Embryonic facial prominence (tissue), 1 donor: ENCODE data around the gene BCR.

Experiments used
- DNase-seq: peaks from one replicate; pipeline ENCODE4 v3.0.0-alpha.2; 2016; ENCODE audit errors: extremely low spot score

Gene BCR

DNA sequence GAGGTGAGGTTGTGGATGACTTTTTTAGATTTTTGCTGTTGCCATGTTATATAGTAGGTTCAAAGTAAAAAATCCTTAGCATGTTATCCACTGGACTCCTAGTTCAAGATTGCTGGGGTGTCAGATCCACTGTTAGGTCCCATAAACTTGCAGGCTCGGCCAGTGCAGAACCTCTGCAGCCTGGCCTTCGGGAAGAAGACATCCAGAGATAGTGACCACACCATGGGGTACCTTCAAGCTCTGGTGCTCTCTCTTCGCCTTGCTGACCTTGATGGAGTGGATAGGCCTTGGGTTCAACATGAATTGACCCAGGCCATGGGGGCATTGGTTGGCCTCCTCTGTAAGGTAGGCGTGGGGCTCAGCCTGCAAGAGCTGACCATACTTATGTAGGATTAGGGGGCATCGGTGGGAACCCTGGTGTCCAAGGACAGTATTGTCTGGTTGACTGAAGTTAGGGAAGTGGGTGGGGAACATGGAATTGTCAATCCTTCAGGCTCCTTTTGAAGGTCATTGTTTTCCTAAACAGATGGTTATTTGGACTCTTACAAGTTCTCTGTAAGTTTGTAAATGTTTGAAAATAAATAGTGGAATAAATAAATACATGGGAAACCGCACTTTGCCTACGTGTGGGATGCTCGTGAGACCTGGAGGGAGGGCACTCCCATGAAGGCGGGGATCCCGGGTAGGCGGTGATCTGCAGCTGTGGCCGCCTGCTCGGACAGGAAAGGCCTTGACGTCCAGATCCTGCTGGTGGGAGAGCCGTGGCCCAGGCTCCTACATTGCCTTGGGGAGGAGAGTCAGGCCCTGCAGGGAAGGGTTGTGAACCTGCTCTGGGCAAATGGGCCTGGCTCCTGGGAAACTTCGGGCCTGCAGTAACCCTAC, 37.1 kb downstream of the BCR start:
- DNase-seq = no peak

DNA sequence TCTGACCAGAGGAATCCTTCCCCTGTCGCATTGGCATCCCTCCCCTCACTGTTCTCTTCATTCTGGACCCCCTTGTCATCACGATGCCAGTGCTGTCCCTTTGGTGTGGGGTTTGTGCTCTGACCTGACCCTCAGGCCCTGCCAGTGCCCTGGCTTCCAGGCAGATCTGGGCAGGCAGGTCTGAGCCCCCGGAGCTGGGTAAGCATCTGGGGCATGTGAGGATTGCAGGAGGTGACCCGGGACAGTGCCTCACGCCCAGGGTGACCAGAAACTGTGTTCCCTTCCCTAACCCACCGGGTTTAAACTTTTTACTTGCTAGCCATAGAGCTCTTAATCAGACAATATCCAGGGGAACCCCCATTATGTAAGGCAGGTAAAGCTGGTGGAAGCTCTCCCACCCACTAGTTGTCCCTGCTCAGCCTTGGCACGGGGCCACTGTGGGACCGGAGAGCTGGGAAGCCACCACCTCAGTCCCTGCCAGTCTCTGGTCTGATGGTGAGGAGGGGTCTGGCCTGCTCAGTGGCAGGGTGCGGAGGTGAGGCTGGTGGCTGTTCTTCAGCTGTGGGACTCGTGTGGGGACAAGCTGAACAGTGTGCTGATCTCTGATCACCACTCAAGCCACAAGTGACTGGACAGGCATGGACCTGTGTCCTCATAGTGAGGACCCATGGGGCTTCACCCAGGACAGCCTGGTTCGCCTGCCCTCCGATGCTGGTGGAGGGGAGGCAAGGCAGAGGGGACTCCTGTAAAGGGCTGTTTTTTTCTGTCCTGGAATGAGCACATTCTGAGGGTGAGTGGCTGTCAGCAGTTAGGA, 38.0 kb downstream of the BCR start:
- no peak for DNase-seq

DNA sequence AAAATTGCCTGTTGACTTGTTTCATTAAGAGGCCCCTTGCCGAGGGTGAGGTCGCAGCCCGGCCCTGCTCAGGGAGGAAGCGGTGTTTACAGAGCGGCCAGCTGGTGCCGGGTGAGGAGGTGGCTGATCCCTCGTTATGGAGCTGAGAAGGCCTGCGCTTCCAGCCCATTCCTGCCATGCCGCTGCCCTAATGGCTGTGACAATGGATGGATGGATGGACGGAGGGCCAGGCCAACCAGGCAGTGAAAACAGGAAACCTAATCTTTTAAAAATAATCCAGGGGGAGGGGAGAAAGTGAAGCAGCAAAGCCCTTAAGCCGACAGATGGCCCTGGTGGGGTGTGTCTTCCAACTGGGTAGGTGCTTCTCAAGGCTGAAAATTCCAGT, 38.5 kb downstream of the BCR start:
- no peak for DNase-seq

DNA sequence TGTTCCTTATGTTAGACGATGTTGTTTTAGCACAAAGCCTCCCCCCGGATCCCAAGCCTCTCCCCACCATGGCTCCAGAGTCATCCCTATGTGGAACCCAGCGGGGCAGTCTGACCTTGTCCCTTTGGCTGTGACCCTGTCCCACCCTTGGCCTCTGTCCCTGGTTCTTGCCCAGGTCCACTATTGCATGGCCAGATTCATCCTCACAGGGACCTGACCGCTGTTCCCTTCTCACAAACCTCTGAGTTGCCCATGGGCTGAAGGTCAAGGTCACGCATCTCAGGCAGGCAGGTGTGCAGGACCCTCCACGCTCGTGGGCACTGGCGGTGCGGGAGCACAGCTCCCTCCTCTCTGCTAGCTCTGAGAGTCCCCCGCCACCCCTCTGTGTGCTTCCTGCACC, 39.0 kb downstream of the BCR start:
- no peak for DNase-seq

DNA sequence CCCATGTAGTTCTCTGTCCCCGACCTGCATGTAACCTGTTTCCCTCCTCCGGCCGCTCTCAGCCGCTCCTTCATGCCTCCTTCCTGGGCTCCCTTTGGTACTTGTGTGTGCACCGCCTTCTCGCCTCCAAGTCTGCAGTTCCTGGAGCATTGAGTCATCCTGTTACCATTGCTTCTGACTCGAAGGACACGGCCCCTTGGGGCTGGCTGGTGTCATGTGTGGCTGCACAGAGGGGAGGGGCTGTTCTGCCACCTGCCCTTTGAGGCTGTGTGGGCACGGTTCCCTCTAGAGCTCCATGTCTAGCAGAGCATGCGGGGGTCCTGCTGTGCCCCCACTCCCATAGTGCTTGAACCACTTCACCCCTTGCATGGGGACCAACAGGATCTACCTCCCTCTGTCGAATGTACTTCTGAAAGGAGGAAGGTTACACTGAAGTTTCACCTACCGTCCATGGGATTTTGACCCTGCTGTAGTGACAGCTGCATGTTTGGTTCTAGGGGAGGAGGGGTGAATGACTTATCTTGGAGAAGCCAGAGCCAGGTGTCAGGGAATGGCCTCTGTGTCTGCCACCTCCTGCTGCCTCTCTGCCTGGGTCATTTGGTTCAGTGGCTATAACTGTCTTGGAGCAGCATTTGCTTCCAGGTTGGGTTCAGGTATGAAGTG, 39.6 kb downstream of the BCR start:
- DNase-seq = no peak

DNA sequence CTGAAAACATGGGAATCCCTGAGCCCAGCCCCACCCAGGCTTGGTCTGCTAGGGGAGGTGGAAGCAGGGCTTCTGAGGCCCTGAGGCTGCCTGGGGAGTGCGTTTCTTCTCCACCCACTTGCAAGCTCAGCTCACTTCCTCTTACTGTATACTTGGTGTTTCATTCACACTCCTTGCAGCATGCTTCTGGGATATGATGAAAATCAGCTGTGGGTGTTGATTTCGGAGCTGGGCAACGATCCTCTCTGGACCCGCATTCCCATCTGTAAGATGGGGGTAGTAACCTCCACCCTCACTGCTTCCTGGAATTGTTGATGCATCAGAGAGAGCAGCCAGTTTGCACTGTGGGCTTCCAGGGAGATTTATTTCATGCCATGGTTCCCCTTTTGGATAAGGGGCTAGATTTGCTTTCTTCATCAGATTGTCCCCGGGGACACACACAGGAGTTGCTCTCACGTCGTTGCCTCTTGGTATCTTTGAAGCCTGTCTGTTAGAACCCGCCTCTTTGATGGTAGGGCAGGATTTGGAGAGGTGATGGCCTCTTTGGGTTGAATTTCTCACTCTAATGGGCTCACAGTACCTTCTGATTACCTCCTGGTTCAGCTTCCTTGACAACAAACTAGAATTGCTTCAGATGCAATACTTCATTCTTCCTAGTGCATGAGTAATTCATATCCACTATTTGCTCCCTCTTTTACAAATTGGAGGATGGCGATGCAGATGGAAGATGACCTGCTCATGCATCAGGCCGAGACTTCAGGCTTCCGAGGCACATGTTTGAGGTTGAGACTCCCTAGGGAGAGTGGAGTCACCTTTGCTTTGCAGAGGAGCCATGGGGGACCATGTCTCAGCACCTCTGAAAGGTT, 40.4 kb downstream of the BCR start:
- DNase-seq = no peak

DNA sequence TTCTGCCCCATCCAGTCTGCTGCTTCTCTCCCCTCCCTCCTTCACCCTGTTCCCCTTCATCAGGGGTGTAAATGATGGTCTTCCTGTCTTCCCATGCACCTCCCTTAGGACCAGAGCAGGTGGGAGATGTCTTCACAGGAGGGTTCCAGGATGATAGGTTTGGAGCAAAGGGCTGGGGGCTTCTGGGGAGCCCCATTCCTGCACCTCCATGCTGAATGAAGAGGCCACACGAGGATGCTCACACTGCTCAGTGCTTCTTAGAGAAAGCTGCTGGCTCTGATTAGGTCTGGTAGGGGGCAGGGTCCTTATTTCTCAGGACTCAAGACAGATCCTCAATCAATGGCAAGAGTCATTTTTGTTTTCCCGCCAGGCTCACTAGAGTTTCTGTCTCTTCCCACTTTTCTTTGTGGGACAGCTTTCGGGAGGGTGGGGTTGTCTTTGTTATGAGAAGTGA, 41.1 kb downstream of the BCR start:
- DNase-seq = no peak

DNA sequence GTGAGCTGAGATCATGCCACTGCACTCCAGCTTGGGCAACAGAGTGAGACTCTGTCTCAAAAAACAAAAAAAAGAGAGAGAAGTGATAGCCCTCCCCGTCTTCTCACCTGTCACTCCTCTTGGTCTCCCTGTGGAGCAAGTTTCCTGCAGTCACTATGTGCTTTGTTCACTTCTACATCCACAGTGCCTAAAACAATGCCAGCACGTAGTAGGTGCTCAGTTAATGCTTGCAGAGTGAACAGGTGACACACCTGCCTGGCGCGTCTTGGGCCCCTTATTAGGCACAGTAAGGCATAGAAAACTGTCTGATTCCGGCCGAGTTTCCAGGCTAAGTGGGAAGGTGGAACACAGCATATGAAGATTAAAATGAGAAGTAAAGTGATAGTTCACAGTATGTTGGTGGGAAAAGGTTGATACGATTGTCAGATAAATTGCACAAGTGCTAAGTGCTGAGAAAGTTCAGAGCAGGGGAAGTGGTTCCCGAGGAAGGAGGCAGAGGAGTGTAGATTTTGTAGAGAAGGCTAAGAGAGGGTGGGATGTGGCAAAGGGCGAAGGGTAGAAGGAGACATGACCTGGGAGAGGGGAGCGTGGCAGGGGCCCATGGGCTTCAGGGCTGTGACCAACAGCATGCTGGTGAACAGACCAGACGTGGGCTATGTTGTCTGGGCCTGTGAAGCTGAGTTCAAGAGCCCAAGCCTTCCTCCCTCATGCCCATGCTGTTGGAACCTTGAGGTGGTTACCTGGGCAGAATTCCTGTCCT, 41.9 kb downstream of the BCR start:
- DNase-seq = no peak

DNA sequence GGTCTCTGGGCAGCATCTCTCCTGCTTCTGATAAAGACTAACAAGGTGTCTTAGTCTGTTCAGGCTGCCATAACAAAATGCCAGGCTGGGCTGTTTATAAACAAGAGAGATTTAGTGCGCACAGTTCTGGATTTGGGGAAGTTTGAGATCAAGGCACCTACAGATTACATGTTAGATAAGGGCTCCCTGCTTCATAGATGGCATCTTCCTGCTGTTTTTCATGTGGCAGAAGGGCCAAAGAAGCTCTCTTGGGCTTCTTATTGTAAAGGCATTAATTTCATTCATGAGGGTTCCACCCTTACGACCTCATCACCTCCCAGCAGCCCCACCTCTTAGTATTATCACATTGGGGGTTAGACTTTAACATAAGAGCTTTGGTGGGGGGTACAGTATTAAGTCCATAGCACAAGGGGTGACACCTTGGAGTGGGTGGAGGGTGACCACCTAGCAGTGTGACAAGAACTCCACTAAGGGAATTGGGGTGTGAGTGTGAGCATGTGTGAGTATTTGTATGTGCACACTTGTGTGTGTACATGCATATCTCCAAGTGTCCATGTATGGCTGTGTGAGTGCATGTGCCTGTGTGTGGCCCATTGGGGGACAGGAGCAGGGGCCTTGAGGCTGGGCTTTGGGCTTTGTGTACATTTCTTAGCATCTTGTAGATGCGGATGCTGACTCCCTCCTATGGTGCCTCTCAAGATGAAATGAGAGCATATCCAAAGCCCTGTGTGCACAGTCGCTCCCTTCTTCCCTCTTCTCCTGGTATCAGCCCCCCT, 42.7 kb downstream of the BCR start:
- no peak for DNase-seq

DNA sequence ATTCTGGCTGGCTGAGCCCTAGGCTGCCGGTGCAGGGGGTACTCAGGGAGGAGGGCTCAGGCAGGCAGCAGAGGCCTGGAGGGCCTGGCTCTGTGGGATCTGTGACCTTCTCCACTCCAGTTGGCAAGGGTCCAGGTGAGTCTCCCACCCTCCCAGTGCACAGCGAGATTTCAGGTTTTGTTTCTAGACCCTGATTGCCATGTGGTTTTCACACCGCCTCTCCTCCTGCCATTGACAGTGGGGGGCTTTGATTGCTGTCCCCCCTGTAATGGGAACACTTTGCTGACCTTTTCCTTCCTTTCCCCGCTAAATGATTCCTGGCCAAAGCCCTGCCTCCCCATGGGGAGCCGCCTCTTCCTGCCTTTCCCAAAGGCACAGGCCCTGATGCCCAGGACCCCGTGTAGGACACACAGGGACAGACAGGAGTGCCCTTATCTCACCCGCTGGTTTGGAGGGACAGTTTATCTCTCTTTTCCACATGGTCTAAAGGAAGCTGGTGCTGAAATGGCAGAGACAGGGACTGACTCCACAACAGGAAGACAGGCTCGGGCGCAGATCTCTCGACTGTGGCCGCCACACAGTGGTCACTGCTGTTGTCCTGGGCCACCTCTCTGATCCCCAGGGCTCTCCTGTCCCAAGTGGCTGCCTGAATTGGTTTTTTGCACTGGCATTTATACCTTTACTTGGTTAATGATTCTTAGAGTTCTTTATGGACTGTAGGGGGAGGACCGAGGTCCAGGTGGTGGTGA, 43.4 kb downstream of the BCR start:
- DNase-seq = no peak

DNA sequence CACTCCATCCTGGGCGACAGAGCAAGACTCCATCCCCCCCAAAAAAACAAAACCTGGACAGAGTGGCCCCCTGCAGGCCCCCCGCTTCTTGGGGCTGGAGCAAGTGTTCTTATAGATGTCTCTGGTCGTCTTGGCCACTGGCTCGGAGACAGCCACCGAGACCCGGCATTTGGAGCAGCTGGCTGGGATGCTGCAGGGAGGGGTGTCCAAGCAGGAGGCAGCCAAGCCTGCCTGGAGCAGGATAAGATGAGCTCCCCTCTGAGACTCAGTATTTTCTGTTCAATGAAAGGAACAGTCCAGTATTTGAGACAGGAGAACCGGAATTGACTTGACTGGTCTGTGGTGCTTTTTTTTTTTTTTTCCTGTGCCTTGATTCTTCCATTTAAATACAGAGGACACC, 44.5 kb downstream of the BCR start:
- DNase-seq = no peak

DNA sequence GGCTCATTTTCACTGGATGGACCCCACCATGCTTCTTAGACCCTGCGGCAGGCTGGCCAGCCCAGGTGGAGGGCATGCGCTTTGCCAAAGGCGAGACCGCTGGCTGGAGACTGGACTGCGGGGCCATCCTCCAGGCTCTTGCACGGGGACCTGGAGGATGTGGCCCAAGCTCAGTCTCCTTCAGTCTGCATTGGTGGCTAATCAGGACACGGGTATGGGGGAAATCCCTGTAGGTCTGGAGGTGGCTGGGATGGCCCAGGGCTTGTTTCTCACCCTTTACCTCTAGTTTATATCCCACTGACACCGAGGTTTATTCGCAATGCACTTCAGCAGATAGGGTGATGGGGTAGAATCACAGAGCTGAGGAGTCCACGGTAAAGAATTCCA, 45.0 kb downstream of the BCR start:
- DNase-seq = no peak

DNA sequence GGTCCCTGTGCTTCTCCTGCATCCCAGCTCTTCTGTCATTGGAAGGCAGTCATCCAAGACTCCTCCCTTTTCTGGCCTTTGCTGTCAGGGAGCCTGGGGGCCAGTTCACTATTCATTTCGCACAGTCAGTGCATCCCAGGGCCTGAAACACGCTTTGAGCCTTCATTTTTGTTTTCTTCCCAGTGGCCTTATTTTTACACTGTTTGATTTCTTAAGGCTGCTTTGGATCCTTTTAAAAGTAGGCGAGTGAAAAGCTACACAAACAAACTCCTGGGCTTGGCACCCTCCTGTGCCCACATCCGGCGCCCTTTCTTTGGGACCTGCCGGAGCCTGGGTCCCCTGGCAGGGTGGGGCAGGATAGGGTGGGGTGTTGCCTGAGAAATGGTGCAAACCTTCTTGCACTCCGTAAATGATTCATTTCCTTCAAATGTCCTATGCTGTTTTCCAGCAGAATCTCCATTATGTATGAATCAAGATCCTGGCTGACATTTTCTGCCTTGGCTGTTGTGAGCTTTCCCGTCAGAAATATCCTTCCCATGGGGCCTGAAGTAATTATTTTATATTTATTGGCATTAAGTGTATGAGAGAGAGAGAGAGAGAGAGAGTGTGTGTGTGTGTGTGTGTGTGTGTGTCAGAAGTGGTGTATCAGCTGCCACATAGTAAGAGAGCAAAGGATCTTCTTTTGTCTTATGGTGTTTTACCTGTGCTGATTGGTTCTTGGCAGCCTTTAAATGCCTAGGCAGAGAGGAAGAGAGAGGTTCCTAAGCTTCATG, 45.6 kb downstream of the BCR start:
- no peak for DNase-seq

DNA sequence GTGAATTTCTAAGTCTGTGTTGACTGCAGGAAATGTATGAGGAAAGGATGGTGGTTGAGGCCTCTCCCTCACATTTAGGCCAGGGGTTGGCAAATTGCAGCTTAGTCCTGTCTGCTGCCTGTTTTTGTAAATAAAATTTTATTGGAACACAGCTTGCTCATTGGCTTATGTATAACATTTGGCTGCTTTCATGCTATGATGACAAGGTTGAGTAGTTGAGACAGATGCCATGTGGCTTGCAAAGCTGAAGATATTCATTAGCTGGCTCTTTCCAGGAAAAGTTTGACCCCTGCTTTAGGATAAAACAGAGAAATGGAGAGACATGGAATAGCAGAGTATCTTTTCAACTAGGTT, 46.2 kb downstream of the BCR start:
- DNase-seq = no peak

DNA sequence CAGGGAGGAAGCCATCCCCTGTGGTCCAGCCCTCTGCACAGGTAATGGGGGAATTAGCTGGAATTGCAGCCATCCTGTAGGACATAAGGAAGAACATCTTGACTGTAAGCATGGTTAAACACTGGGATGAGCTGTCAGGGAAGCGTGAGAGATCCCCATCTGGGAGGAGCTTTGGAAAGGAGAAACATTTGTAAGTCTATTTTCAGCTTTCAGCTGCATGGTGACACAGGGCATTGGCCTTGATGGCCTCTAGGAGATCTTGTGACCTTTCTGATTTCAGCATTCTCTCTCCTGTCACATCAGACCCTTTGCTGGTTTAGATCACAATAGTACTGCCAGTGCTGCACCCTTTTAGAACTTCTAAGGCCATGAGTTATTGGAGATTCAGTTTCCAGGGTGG, 47.1 kb downstream of the BCR start:
- DNase-seq = no peak

DNA sequence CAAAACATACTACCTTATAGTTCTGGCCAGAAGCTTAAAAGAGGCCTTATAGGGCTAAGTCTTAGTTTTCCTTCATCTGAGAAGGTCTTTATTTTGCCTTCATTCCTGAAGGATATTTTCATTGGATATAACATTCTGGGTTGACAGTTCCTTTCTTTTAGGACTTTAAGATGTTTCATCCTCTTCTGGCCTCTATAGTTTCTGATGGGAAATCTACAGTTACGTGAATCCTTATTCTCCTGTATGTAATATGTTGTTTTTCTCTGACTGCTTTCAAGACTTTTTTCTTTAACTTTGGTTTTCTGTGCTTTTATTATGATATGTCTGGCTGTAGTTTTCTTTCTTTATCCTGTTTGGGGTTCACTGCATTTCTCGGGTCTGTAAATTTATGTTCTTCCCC, 48.2 kb downstream of the BCR start:
- no peak for DNase-seq

DNA sequence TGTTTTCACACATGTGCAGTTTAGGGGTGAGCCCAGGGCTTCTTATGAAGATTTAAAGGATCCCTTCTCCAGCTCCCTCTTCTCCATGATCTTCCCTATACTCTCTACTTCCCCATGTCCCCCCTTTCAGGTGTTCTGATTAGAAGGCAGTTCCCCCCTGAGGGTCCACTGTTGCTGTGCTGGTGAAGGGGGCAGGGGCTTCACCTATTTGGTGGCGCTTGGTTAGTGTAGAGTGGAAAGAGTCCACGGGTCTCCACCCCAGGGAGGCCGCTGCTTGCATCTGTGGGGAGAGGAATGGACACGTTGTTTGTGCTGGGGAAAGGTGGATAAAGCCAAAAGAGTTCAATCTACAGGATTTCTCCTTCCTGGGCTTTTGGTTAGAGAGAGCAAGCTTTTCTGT, 49.3 kb downstream of the BCR start:
- DNase-seq = no peak

DNA sequence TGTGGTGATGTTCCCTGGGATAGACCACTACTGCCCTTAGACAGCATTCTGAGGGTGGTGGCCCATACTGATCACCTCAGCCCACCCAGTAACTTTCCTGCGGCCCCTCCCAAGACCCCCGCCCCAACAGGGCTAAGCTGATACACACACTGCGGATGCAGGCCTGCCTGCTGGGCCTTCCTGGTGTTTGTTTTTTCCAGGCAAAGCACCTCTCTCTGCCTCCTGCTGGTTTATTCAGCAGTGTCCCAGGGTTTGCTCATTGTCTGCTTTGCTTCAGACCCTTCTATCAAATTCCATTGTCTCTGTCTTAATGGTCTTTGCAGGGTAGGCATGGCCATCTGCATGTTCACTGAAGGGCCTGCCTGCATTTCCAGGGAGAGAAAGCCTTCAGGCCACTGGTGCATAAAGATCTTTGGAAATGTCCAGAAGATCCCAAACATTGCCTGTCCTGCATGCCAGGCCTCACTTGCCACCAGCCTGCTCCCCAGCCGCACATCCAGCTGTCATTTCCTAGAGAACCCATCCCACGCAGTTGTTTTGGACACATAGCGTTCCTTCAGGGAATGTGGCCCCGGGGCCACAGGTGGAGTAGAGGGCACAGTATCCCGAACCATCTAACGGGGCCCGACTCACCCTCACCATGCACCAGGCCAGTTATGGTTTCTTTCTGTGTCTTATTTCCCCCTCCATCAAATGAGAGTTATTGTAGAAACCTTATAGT, 50.2 kb downstream of the BCR start:
- DNase-seq = no peak
